PC-9 (cell line): Measurements from ENCODE around the gene MRPS9.

ENCODE experiments used
- EZH2 ChIP-seq: fragments of 200-600 bp; sonication (generic); IDR thresholded peaks from 2 replicates; pipeline ENCODE4 v1.8.0; 2017; ENCODE audit warnings: antibody characterized with exemption, low read depth
- TF ChIP-seq, protein P1 (sequence below): fragments of 200-600 bp; sonication (generic); conservative IDR thresholded peaks from 2 replicates; pipeline ENCODE4 v1.6.1; 2017; ENCODE audit warnings: mixed run types, antibody characterized with exemption, mild to moderate bottlenecking, moderate library complexity

DNA sequence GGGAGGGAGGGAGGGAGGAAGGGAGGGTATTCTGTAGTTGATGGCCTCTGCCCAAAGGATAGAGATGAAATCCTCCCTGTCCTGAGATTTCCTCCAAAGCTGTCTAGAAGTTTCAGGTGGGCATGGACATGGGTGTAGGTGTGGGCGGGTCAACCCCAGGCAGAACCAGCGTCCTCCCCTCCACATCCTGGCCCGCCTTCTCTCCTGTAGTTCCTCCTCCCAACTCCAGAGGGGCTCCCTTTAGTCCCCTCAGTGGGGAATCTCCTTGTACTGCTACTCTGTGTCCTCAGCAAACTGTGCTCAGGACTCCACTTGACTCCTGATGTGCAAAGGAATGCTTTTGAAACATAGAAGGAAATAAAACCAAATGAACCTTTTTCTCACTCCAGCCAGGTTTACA, 88.1 kb downstream of the MRPS9 start:
- TF ChIP-seq EZH2 = no peak
- TF ChIP-seq, protein P1, sequence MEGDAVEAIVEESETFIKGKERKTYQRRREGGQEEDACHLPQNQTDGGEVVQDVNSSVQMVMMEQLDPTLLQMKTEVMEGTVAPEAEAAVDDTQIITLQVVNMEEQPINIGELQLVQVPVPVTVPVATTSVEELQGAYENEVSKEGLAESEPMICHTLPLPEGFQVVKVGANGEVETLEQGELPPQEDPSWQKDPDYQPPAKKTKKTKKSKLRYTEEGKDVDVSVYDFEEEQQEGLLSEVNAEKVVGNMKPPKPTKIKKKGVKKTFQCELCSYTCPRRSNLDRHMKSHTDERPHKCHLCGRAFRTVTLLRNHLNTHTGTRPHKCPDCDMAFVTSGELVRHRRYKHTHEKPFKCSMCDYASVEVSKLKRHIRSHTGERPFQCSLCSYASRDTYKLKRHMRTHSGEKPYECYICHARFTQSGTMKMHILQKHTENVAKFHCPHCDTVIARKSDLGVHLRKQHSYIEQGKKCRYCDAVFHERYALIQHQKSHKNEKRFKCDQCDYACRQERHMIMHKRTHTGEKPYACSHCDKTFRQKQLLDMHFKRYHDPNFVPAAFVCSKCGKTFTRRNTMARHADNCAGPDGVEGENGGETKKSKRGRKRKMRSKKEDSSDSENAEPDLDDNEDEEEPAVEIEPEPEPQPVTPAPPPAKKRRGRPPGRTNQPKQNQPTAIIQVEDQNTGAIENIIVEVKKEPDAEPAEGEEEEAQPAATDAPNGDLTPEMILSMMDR = no peak
